GM04503 (cell line): ENCODE measurements around the gene TMEM236.
"Not testable (repeated sequence)": the region's sequence is repeated elsewhere in the genome, so short reads cannot be mapped to it uniquely, and the experiment has no call there.

ENCODE experiments used
- DNase-seq: peaks from one replicate; pipeline ENCODE4 v3.0.0-alpha.2; 2012; ENCODE audit warnings: low read depth

Gene TMEM236, protein sequence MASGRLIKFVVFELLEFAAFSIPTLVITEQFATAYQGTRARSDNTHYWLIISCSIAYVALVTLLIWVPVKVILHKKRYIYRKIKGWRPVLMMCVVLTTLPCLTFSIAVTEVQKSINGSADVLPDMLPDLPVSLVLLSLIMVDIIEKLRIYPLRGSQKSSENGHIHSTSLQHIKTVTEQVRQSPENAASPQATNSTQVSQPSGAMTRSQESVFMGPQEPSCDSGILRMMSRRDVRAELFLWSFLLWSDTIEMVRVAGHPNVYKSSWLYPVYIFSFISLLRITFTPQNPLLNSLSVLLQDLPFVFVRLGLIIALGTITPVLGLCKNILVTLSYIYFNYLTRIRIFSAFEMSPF

DNA sequence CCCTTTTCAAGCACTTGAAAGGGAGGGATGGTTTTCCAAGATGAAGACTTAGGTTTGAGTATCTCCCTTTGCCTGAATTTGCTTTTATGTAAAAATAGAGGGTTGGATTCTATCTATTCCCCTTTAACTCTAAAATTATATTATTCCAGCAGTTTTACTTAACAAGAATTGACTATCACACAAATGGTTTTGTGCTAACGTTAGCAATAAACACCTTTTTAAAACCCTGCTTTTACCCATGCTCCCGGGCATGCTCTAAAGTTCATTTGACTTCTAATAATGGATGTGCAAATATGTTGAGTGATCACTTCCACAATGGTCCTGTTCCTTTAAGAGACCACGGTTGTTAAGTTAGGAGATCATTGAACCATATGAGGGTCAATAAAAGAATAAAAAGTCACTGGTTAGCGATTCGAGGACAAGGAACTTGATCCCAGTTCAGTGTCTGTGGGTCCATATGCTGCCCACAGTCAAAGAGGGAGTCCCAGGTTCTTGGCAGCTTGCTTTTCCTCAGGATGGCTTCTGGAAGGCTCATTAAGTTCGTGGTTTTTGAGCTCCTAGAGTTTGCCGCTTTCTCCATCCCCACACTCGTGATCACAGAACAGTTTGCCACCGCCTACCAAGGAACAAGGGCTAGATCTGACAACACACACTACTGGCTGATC lies at the start of gene TMEM236:
Gene TMEM236 (plus strand): TSS at position 421 of the 665 bp plus-strand sequence. CDS start 95 bp downstream, at position 516.
- no peak for DNase-seq

DNA sequence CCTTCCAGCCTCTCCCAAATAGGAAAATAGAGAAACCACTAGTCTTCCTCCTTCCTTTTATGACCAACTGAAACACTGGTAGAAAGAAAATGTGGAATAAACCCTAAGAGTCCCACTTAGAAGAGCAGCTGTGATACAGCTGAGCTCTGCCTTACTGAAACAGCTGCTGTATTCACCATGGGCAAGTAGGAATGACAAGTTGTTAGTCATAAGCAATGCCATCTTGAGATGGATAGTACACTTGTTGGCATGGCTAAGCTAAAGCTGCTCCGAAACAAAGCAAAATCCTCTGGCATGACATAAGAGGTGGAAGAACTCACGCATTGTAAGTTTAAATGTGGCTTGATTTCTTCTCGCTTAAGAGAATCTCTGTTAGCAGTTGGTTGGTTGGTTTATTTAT lies 48.3 kb upstream of the TMEM236 start:
- no peak for DNase-seq

DNA sequence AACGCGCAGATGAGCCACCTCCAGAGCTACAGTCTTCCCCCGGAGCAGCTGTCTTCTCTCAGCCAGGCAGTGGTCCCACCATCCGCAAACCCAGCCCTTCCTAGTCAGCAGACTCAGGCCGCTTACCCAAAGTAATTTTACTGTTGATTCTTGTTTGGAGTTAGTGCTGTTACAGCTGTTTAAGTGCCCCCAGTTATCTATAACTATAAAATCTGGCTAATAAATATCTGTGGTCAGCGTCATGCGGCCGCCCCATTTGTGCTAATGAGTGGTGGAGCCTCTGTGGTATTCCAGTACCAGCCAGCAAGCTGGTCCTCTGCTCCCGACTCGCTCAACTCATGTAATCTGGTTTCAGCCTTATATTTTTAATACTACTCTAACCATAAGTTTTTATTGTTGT lies 43.2 kb upstream of the TMEM236 start:
- DNase-seq, result no peak

- DNase-seq, result no peak
Measured at GRCh38 chr10:17709492-17709891, 42.5 kb upstream of the TMEM236 start.

DNA sequence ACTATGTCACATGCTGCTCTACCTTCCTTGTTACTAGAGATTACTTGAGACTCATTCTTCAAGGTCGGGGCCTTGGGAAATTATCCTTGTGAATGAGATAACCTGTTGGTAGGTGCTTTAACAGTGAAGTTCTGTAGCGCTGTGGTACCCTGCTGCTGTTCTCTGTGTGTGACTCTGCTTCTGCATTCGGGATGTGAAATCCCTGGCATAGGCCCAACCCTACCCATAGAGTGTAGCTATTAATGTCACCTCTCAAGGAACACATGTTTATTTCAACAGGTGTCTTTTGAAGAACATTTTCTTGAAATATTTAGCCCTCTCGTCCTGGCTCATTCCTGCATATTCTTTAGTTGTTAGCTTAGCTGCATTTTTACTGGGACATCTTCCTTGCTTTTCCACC lies 41.8 kb upstream of the TMEM236 start:
- DNase-seq, result no peak

DNA sequence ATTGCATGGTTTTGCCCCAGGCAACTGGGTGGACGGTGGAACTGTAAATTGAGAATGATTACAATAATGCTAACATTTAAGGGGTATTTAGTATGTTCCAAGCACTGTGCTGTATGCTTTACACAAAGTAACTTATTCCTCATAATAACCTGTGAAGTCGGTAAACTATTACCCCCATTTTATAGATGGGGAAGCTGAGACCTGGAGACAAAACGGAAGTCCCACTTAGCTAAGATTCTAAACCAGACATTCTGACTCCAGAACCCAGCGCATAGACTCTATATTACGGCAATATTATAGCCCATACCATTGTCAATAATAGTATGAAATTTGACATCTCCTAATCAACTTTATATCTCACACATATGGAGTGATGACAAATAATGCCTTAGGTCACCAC lies 39.9 kb upstream of the TMEM236 start:
- no peak for DNase-seq

- DNase-seq, result no peak
Measured at GRCh38 chr10:17712717-17713471, 39.1 kb upstream of the TMEM236 start.

GRCh38 chr10:17713758-17714157 lies 38.2 kb upstream of the TMEM236 start:
- no peak for DNase-seq

GRCh38 chr10:17716161-17716560 lies 35.8 kb upstream of the TMEM236 start:
- no peak for DNase-seq

- not testable (repeated sequence) for DNase-seq
Measured at GRCh38 chr10:17722317-17723014, 29.5 kb upstream of the TMEM236 start.

DNA sequence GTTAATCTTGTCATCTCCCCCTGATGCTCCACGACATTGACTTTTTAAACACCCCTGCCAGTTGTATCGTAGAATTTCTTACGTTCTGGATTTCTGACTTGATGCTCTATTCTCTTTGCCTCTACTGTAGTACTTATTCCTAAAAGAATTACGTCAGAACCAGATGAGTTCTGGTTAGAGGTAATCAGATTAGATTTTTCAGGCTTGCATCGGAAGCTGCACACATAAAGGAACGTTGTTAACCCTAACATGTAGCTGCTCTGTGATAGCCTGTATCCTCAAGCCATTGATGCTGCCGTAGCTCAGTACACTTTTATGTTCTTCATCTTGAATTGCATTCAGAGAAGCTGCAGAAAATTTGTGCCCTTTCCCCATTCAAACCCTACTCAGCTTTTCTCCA lies 26.3 kb upstream of the TMEM236 start:
- DNase-seq, result no peak

DNA sequence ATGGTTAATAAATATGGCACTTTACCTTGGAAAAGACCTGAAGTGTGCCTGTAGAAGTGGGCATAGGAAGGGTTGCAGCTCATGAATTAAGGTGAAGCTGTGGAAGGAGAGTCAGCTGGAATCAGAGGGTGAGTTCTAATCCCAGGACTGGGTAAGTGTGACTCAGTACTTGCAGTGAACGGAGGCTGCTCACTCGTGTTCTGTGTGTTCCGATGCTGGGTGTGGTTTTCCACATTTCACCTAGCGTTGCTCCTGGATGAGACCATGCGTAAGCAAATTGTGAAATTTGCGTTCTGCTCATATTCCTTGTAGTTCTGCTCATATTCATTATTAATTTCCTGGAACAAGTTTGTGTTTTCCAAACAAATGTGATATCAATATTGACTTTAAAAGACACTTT lies 22.4 kb upstream of the TMEM236 start:
- DNase-seq, result no peak

GRCh38 chr10:17730667-17731066 lies 21.3 kb upstream of the TMEM236 start:
- no peak for DNase-seq

- DNase-seq, result no peak
Measured at GRCh38 chr10:17731331-17732020, 20.5 kb upstream of the TMEM236 start.

DNA sequence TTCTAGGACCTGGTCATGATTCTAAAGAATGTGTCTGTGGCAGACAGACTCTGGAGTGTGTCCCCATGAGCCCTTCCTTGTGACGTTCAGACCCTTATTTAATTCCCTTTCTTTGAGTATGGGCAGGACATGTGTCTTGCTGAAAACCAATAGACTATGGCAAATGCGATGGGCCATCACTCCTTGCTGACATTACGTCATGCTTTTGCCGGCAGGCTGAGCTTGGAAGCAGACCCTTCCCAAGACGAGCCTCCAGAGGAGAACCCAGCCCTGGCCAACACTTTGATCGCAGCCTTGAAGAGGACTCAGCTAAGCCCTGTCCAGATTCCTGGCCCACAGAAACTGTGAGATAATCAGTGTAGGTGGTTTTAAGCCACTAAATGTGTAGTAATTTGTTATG lies 18.4 kb upstream of the TMEM236 start:
- DNase-seq, result no peak

DNA sequence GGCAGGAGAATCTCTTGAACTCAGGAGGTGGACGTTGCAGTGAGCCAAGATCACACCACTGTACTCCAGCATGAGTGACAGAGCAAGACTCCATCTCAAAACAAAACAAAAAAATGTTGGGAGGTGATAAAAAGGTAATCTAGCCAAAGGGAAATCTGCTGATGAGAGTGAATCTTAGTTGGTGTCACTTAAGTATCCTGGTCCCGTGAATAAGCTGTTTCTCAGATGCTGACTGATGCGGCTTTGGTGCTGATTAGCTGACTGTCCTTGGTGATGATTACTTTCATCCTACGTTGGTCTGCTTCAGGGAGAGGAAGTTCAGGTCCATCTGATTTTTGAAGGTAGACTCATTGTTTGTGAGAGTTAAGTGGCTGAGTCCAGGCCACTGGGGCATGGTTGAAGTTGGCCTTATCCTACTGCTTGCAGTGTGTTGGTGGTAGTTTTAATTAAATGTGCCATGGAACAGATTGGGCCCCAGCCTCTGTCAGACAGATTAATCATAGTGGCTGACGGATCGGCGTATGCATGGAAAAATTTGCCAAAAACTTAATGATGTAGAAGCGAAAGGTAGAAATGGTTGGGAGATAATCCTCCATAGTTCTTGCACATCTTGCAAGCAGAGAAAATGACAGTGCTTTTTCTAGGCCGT lies 17.4 kb upstream of the TMEM236 start:
- DNase-seq, result no peak

DNA sequence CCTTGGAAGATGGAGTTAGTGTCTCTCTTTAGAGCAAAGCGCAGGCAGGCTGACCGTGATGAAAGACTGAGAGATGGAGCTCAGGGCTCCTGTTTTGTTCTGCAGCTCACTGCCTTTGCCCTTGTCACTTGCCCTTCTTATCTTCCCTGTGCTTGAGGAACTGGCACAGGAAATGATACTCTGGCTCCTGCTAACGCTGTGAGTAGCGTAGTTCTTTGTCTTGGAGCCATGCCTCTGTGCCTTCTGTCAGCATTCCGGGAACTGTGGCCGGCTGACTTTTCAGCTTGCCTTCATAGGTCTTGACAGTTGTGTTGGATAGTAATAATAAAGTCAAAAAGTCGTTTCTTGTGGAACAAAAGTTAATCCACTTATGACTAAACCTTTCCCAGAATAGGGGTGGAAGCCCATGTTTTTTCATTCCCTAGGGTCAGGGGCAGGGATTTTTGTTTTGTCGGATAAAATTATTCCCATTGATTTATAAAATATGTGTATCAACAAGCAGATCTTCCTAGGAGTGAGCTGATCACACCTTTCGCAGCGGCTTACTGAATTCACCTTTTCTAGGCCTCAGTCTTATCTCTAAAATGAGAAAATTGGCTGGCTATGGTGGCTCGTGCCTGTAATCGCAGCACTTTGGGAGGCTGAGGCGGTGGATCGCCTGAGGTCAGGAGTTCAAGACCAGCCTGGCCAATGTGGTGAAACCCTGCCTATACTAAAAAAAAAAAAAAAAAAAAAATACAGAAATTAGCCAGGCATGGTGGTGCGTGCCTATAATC lies 16.6 kb upstream of the TMEM236 start:
- no peak for DNase-seq

GRCh38 chr10:17736223-17736622 lies 15.8 kb upstream of the TMEM236 start:
- no peak for DNase-seq

DNA sequence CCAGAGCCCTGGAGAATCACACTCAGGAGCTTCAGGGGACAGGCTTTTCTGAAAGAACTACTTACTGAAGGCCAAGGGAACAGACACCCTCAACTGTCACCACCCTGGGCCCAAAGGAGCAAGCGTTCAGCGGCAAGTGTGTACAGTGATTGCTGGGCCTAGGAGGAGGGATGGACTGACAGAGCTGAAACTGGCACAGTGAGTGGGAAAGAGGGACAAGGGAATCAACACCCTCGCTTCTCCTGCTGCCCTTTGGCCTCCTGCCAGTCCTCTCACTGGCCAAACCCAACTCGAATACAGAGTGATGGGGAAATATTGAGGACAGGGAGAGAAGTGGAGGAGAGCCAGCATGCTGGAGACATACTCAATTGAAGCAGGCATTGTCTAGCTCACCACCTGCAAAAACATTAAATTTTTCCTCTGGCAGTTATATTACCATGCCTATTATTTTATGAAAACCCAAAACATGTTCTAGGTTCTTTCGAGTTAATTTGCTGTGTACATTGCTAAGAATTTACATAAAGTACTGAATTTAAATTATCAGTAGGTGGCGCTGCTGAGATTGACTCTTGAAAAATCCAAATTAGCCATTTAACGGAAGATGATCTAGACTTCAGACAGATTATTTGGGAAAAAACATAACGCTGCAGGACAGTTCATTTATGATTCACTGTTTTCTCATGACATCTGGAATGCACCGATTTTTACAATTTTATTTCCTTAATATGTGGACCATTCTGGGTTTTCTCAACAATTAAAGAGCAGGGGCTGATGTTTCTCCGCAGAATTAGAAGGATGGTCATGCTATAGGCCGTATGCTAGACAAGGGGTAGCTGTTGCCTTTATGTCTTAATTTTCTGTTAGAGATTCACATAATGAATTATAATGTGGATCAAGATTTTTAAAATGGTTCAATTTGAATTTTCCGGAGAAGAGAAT lies 14.7 kb upstream of the TMEM236 start:
- DNase-seq, result no peak
